Mesodermal cell (in vitro differentiated cells): ENCODE data around the gene NR0B2.
"Not testable (repeated sequence)": the region's sequence is repeated elsewhere in the genome, so short reads cannot be mapped to it uniquely, and the experiment has no call there.

Experiments
- H3K27ac ChIP-seq: 2 replicates; pipeline ENCODE4 v1.7.0; 2013; ENCODE audit warnings: mild to moderate bottlenecking, low read depth, low read length, moderate library complexity; ENCODE audit not compliant: severe bottlenecking
- H3K36me3 ChIP-seq: 2 replicates; pipeline ENCODE4 v1.7.1; 2013; ENCODE audit warnings: mild to moderate bottlenecking, low read length, moderate library complexity; ENCODE audit not compliant: control insufficient read depth, insufficient read depth
- H3K4me1 ChIP-seq: one replicate; pipeline ENCODE4 v1.7.1; 2013; ENCODE audit warnings: mild to moderate bottlenecking, low read length; ENCODE audit not compliant: insufficient read depth, control insufficient read depth, poor library complexity, severe bottlenecking
- H3K4me3 ChIP-seq: 2 replicates; pipeline ENCODE4 v1.7.0; 2013; ENCODE audit warnings: low read length, control low read depth, mild to moderate bottlenecking; ENCODE audit not compliant: insufficient read depth, poor library complexity, severe bottlenecking; ENCODE audit errors: extremely low read depth
- H3K9me3 ChIP-seq: 2 replicates; pipeline ENCODE4 v1.7.1; 2013; ENCODE audit warnings: mild to moderate bottlenecking, low read length, moderate library complexity; ENCODE audit not compliant: control insufficient read depth
- WGBS, 2 experiments: methylation state at CpG; one replicate each; pipeline ENCODE4 v1.1.5; 2013; ENCODE audit warnings: missing lambda C conversion rate in 2 of 2; ENCODE audit not compliant: insufficient coverage in 2 of 2; 5-methylcytosine and 5-hydroxymethylcytosine counted together

Gene NR0B2

DNA sequence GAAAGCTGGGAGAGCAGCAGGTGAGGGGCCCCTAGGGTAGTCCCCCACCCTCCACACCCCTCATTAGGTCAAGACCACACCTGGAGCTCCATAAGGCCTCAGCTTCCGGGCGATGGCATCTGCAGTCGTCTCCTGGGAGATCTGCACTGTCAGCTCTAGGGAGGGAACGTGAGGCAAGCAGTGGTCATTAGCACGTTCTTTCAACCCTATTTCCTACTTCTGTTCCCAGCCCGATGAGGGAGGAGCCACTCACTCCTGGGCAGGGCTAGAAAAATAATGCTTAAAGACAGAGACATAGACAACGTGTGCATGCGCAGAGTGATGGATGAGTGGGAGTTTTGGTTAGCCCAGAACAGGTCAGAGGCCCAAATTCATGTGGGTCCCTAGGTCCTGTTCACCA lies 36.8 kb upstream of the NR0B2 start:
- Histone ChIP-seq H3K4me1 (no peaks in the 10 kb centered on the region), H3K27ac (no peak overlapping the region), H3K9me3 (no peaks in the 10 kb centered on the region), H3K36me3 (peaks cover 22% of the 10 kb centered on the region), H3K4me3 (no peak overlapping the region)
- 82 to 92% methylated on average over 4 to 6 of the region's 8 CpGs for WGBS, 2 experiments

GRCh38 chr1:26949926-26950319 lies 36.1 kb upstream of the NR0B2 start:
- Histone ChIP-seq H3K9me3 (no peaks in the 10 kb centered on the region), H3K27ac (no peak overlapping the region), H3K4me3 (no peak overlapping the region), H3K36me3 (peaks cover 29% of the 10 kb centered on the region), H3K4me1 (no peaks in the 10 kb centered on the region)
- 87 to 94% methylated on average over 3 of the region's 3 CpGs for WGBS, 2 experiments

- Histone ChIP-seq H3K36me3 (peaks cover 34% of the 10 kb centered on the region), H3K27ac (no peak overlapping the region), H3K4me1 (no peaks in the 10 kb centered on the region), H3K4me3 (no peak overlapping the region), H3K9me3 (no peaks in the 10 kb centered on the region)
- 83 to 100% methylated on average over 1 of the region's 1 CpG for WGBS, 2 experiments
Measured at GRCh38 chr1:26949266-26949925, 35.6 kb upstream of the NR0B2 start.

DNA sequence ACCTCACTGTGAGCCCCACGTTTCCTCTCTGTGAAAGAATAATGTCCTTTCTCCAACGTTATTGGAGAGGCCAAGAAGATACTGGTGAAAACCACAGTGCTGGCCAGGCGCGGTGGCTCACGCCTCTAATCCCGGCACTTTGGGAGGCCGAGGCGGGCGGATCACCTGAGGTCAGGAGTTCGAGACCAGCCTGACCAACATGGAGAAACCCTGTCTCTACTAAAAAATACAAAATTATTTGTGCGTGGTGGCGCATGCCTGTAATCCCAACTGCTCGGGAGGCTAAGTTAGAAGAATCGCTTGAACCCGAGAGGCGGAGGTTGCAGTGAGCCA lies 34.9 kb upstream of the NR0B2 start:
- H3K27ac ChIP-seq, H3K4me3 ChIP-seq, H3K4me1 ChIP-seq, H3K9me3 ChIP-seq: not testable (repeated sequence)
- WGBS, 2 experiments = 92 to 96% methylated on average over 4 to 10 of the region's 16 CpGs
- H3K36me3 ChIP-seq = peaks cover 41% of the 10 kb centered on the region

- Histone ChIP-seq H3K9me3 (no peaks in the 10 kb centered on the region), H3K36me3 (peaks cover 65% of the 10 kb centered on the region), H3K4me1 (no peaks in the 10 kb centered on the region), H3K4me3 (no peak overlapping the region), H3K27ac (no peak overlapping the region)
- 92 to 98% methylated on average over 4 of the region's 4 CpGs for WGBS, 2 experiments
Measured at GRCh38 chr1:26946270-26946669, 32.5 kb upstream of the NR0B2 start.

- Histone ChIP-seq H3K9me3 (no peaks in the 10 kb centered on the region), H3K4me1 (no peaks in the 10 kb centered on the region), H3K36me3 (peaks cover 67% of the 10 kb centered on the region), H3K4me3 (no peak overlapping the region), H3K27ac (no peak overlapping the region)
- WGBS, 2 experiments = 98 to 100% methylated on average over 6 to 8 of the region's 8 CpGs
Measured at GRCh38 chr1:26945728-26946127, 32.0 kb upstream of the NR0B2 start.

DNA sequence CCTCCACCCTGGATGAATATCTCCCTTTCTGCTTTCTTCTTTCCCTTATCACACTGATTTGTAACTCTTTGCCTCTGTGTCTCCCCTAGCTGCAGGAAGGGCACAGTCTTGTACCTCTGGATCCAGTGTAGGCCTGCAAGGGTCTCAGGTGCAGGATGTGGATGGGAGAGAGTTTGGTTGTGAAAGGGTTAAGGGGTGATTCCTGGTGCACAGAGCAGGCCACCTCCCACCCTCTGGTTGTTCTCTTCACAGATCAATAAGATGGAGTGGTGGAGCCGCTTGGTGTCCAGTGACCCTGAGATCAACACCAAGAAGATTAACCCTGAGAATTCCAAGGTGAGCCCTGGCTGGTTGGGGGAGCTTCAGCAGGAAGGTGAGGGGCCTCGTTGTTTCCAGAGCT lies 31.4 kb upstream of the NR0B2 start:
- Histone ChIP-seq H3K9me3 (no peaks in the 10 kb centered on the region), H3K4me3 (no peak overlapping the region), H3K4me1 (peaks cover 4% of the 10 kb centered on the region), H3K36me3 (peaks cover 67% of the 10 kb centered on the region), H3K27ac (no peak overlapping the region)
- 93 to 100% methylated on average over 1 to 2 of the region's 2 CpGs for WGBS, 2 experiments

- H3K4me1 ChIP-seq = peaks cover 7% of the 10 kb centered on the region
- H3K9me3 ChIP-seq = no peaks in the 10 kb centered on the region
- H3K4me3 ChIP-seq = no peak overlapping the region
- H3K27ac ChIP-seq = no peak overlapping the region
- H3K36me3 ChIP-seq = peaks cover 85% of the 10 kb centered on the region
- WGBS, 2 experiments = 97 to 98% methylated on average over 12 of the region's 12 CpGs
Measured at GRCh38 chr1:26942656-26943055, 28.9 kb upstream of the NR0B2 start.

DNA sequence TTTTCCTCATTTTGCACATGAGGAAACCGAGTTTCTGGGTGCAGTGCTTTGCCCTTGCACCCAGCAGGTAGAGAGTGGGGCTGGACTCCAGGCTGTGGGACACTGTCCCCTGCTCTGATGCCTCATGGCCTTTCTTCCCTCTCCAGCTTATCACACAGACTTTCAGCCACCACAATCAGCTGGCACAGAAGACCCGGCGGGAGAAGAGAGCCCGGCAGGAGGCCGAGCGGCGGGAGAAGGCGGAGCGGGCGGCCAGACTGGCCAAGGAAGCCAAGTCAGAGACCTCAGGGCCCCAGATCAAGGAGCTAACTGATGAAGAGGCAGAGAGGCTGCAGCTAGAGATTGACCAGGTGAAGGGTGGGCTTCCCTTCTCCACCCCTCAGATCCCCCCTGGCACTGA lies 27.5 kb upstream of the NR0B2 start:
- H3K4me3 ChIP-seq = no peak overlapping the region
- 97 to 100% methylated on average over 1 to 10 of the region's 10 CpGs for WGBS, 2 experiments
- H3K36me3 ChIP-seq = peaks cover 86% of the 10 kb centered on the region
- peaks cover 7% of the 10 kb centered on the region for H3K4me1 ChIP-seq
- H3K9me3 ChIP-seq = no peaks in the 10 kb centered on the region
- H3K27ac ChIP-seq = no peak overlapping the region

- no peak overlapping the region for H3K27ac ChIP-seq
- WGBS, 2 experiments = 100% methylated on average over 1 to 2 of the region's 2 CpGs
Measured at GRCh38 chr1:26938659-26939025, 24.9 kb upstream of the NR0B2 start.

GRCh38 chr1:26938004-26938658 lies 24.4 kb upstream of the NR0B2 start:
- Histone ChIP-seq H3K4me1 (peaks cover 7% of the 10 kb centered on the region), H3K4me3 (no peak overlapping the region), H3K27ac (no peak overlapping the region), H3K36me3 (peaks cover 80% of the 10 kb centered on the region), H3K9me3 (no peaks in the 10 kb centered on the region)
- 81% methylated on average over 4 of the region's 4 CpGs; no CpG with 5 or more reads in 1 of the 2 experiments for WGBS, 2 experiments

More at GRCh38 chr1:26938659-26939025, 24.9 kb upstream of the NR0B2 start:
- H3K4me1 ChIP-seq = peaks cover 7% of the 10 kb centered on the region
- H3K4me3 ChIP-seq = no peak overlapping the region
- H3K9me3 ChIP-seq = no peaks in the 10 kb centered on the region
- H3K36me3 ChIP-seq = peaks cover 80% of the 10 kb centered on the region
